ENCODE results near the gene KLHDC4. TPM values are rescaled to one million over a fixed set of nuclear protein-coding genes. Genes with fewer than 3 reads are reported as not detected.

Gene KLHDC4
- total RNA-seq, 1 experiment from 2014 or later, result 76.2 TPM

DNA sequence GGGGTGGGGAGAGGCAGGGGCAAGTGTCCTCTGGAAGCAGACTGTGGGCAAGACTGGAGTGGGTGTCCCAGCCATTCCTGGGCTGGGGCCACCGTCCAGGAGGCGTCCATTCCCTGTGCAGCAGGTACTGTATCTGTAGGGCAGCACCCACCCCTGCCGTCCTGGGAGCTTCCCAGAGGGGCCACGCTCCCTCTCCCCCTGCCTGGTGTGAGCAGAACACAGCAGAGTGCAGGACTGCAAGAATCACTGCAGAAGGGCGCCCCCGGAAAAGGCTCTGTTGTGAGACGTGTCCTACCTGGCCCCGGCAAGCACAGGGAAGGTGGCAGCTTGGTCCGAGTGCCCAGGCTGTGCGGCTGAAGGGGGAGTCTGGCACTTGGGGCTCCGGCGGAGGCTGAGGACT, 70.3 kb downstream of the KLHDC4 start:
- Histone ChIP-seq H3K27ac (ENCODE audit: insufficient read length, low read depth, low read length) (no peak overlapping the region), H3K27me3 (ENCODE audit: insufficient read depth, low read length) (no peaks in the 10 kb centered on the region), H3K79me1 (ENCODE audit: insufficient read depth, low read depth, low read length, poor library complexity, severe bottlenecking) (no peaks in the 10 kb centered on the region), H4K20me1 (ENCODE audit: control insufficient read depth, insufficient read depth, insufficient read length) (no peaks in the 10 kb centered on the region), H3T11ph (ENCODE audit: low read length) (no peak overlapping the region), H3K18ac (ENCODE audit: insufficient read length, low read depth, low read length) (no peak overlapping the region), H2BK12ac (ENCODE audit: insufficient read length, low read depth, low read length) (no peak overlapping the region), H2AFZ (ENCODE audit: low read length) (no peak overlapping the region), H2BK15ac (ENCODE audit: low read depth, low read length) (no peak overlapping the region), H3K79me2 (ENCODE audit: insufficient read depth, low read length) (no peaks in the 10 kb centered on the region), H3K9me3 (ENCODE audit: control insufficient read depth, low read depth, low read length) (no peaks in the 10 kb centered on the region), H3K14ac (ENCODE audit: insufficient read depth, low read length) (no peak overlapping the region), H4K5ac (ENCODE audit: insufficient read length, low read depth, low read length) (no peak overlapping the region), H3K23me2 (ENCODE audit: insufficient read length, low read depth, low read length, poor library complexity, severe bottlenecking) (no peaks in the 10 kb centered on the region), H3K23ac (ENCODE audit: insufficient read length, low read depth, low read length) (no peak overlapping the region), H3K4me2 (ENCODE audit: insufficient read depth, insufficient read length, low read length) (no peak overlapping the region), H2BK120ac (ENCODE audit: low read depth, low read length, poor library complexity, severe bottlenecking) (no peak overlapping the region), H3K4ac (ENCODE audit: low read depth, low read length) (no peak overlapping the region), H4K8ac (replicated peaks; ENCODE audit: insufficient read length, low read depth, low read length) (no peak overlapping the region), H3K9ac (ENCODE audit: extremely low read depth, insufficient read length, low read length) (no peak overlapping the region), H4K91ac (ENCODE audit: insufficient read length, low read depth, low read length) (no peak overlapping the region), H2BK5ac (ENCODE audit: insufficient read length, low read length) (no peak overlapping the region), H3K4me1 (ENCODE audit: insufficient read depth, low read length) (no peaks in the 10 kb centered on the region), H2AK5ac (ENCODE audit: insufficient read length, low read length) (no peak overlapping the region), H2BK20ac (ENCODE audit: low read depth, low read length, poor library complexity, severe bottlenecking) (no peak overlapping the region), H3K56ac (ENCODE audit: insufficient read length, low read depth, low read length) (no peak overlapping the region)
- Mint-ChIP-seq H3K4me3 (no peak overlapping the region), H3K27me3 (ENCODE audit: low read depth) (peaks cover 1% of the 10 kb centered on the region; the same call in 1 of the 2 replicates), H3K9me3 (no peaks in the 10 kb centered on the region), H3K27ac (no peak overlapping the region), H3K36me3 (ENCODE audit: insufficient read depth in 1 of 3, low read depth in 3 of 3) (peaks cover 9 to 50% (median 49%) of the 10 kb centered on the region in 3 experiments; a peak in 6 of 7 replicates), H3K4me1 (peaks cover 0 to 3% of the 10 kb centered on the region in 2 experiments; a peak in 2 of 4 replicates)
- DNase-seq, result no peak
- TF ChIP-seq, protein P1, sequence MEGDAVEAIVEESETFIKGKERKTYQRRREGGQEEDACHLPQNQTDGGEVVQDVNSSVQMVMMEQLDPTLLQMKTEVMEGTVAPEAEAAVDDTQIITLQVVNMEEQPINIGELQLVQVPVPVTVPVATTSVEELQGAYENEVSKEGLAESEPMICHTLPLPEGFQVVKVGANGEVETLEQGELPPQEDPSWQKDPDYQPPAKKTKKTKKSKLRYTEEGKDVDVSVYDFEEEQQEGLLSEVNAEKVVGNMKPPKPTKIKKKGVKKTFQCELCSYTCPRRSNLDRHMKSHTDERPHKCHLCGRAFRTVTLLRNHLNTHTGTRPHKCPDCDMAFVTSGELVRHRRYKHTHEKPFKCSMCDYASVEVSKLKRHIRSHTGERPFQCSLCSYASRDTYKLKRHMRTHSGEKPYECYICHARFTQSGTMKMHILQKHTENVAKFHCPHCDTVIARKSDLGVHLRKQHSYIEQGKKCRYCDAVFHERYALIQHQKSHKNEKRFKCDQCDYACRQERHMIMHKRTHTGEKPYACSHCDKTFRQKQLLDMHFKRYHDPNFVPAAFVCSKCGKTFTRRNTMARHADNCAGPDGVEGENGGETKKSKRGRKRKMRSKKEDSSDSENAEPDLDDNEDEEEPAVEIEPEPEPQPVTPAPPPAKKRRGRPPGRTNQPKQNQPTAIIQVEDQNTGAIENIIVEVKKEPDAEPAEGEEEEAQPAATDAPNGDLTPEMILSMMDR (conservative IDR thresholded peaks at IDR 0.05), result no peak
- no CpG with 5 or more reads among the region's 12 CpGs for WGBS (ENCODE audit: extremely low coverage, insufficient read length, low lambda C conversion rate)

Data from H9 (cell line).